Measurements from ENCODE around the gene ZFYVE28.

ZFYVE28 gene

DNA sequence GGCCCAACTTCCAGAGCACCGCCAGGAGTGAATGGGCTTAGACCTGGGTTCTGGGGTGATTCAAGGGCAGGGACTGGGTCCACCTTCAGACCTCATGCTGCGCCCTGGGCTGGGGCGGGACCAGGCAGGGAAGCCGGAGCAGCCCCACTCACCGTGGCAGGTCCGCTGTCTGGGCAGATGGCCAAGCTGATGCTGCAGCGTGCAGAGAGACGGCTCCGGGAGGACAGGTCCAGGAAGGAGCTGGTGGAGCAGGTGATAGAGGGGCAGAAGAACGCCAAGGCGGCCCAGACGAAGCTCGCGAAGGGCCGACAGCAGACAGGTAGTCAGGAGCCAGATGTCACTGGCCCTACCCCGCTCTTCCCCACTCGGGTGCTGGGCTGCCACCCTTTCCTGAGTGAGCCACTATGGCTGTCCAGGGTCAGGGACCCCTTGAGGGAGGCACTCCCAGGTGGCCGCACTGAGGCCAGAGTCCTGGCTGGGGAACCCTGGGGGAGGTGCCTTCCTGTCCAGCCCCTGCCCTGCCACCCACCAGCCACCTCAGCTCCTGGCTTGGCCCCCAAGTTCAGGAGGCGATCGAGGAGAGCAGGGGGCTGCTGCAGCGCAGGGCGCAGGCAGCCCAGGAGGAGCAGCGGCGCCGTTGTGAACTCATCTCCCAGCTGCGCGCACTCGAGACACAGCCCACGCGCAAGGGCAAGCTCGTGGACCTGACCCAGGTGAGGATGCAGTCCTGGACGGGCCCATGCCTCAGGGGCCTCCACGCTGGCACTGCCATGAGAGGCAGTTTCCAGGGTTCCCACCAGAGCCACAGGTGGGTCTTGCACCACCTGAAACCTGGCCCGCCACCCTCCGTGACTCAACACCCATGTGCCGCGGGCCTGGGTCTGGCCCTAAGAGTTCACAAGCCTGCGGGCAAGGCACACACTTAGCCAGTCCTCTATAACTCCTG is 40.4 kb upstream of the ZFYVE28 start:
- TF ChIP-seq, protein P1, sequence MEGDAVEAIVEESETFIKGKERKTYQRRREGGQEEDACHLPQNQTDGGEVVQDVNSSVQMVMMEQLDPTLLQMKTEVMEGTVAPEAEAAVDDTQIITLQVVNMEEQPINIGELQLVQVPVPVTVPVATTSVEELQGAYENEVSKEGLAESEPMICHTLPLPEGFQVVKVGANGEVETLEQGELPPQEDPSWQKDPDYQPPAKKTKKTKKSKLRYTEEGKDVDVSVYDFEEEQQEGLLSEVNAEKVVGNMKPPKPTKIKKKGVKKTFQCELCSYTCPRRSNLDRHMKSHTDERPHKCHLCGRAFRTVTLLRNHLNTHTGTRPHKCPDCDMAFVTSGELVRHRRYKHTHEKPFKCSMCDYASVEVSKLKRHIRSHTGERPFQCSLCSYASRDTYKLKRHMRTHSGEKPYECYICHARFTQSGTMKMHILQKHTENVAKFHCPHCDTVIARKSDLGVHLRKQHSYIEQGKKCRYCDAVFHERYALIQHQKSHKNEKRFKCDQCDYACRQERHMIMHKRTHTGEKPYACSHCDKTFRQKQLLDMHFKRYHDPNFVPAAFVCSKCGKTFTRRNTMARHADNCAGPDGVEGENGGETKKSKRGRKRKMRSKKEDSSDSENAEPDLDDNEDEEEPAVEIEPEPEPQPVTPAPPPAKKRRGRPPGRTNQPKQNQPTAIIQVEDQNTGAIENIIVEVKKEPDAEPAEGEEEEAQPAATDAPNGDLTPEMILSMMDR (IDR thresholded peaks at IDR 0.05) = no peak

DNA sequence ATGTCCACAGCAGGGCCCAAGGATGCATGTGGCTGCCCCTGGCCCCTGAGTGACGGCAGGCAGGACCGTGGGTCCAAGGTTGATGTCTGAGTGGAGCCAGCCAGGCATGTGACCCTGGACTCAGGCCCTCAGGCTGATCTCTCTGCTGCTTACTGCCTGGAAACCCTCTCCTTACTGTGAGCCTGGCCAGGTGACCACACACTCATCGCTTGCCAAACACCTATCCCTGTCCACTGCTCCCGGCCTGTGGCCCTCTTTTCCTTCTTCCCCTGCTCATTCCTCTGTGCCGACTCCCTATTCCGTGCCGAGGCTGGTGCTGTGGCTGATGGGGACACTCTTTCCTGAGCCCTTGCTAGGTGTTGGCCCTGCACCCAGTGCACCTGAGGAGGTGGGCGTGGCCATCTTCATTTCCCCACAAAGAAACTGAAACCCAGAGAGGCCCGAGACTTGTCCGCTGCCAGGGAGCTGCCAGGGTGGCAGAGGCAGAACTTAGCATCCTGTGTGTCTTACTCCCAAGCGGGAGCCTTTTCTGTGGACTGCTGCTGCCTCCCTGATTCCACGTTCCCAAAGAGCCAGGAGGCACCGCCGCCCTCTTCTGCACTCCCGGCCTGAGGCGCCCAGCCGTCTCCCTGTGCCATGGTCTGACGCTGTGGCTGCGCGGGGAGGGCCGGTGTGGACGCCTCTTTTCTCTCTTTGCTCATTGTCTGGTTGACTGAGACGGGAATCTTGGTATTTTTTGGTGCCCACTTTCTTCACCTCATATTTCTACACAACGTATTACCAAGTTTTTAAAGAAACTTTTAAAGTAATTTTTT is 39.2 kb upstream of the ZFYVE28 start:
- TF ChIP-seq, protein P1 (IDR thresholded peaks at IDR 0.05) = no peak

DNA sequence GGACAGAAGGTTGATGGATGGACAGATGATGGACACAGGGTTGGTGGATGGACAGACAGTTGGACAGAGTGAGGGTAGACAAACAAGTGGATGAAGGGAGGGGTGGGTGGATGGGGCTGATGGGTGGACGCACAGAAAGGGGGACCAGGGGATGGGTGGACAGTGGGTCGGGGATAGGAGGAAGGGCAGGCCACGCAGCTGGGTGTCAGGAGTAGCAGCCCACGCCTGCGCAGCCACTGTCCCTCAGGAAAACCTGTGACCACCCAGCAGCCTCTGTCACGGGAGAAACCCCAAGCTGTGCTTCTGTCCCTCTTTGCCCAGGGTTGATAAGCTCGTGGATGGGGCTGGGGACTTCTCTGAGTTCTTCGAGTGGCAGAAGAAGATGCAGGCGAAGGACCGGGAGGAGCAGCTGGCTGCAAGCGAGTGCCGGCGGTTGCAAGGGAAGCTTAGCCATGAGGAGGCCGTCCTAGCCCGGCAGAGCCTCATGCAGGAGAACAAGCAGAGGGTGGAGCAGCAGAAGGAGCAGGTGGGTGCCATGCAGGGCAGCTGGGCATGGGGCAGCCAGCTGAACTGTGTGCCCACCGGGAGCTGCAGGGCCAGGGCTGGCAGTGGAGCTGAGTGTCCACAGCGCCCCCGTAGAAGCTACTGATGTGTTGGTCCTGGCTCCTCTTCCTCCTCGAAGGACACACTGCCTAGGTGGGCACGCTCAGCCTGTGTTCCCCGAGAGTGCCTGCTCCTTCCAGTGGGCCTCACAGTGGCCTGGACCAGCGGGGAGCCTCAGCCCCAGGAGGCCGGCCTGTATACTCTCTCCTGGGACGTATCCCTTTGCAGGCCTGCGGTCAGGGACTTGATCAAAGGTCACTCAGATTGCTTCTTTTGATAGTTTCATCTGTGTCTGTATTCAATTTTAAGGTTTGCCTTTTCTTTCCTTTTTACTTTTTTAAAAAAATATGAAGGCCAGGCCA is 33.7 kb upstream of the ZFYVE28 start:
- TF ChIP-seq, protein P1 (IDR thresholded peaks at IDR 0.05) = no peak

DNA sequence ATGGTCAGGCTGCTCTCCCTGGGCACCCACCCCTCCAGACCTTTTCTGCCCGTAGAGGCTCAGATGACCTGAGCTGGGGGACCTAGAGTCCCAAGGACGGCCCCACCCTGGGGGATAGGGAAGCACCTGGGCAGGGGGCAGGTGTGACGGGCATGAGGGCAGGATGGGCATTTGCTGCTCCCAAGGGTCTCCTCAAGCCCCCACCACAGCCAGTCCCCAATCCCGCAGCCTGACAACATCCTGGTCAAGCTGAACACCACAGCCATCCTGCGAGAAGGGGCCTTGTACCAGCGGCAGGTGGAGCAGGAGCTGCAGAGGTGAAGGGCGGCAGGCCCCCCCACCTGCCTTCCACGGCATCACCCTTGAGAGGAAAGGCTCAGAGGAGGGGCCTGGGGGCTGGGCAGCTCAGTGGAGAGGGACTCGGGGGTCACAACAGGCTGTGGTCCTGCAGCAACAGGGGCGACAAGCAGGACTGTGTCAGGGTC is 32.6 kb upstream of the ZFYVE28 start:
- TF ChIP-seq, protein P1 (IDR thresholded peaks at IDR 0.05) = no peak

DNA sequence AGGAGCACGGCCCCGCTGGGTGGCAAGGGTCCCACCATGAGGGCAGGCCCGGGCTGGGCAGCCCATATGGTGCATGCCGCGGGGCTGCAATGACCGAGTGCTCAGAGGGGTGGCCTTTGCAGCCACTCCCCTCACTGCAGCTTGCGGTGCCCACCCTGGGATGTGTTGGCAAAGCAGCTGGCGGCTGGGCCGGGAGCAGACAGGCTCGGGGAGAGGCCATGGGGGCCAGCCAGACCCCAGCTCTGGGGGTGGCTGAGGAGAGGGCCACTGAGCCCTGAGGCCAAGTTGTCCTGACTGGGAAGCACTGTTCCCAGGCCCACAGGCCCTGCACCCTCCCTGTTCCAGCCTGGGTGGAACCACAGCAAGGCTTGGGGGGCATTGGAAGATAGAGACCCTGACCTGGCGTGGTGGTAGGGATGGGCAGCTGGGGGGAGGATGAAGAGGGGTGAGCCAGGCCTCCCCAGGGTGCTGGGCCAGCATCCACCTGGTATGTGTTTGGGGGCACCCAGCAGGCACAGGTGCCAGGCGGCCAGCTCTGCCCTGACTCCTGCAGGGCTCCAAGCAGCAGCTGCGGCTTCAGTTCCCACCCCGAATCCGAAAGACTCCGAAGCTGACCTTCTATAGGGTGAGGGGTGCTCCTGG is 32.1 kb upstream of the ZFYVE28 start:
- TF ChIP-seq, protein P1 (IDR thresholded peaks at IDR 0.05) = no peak

DNA sequence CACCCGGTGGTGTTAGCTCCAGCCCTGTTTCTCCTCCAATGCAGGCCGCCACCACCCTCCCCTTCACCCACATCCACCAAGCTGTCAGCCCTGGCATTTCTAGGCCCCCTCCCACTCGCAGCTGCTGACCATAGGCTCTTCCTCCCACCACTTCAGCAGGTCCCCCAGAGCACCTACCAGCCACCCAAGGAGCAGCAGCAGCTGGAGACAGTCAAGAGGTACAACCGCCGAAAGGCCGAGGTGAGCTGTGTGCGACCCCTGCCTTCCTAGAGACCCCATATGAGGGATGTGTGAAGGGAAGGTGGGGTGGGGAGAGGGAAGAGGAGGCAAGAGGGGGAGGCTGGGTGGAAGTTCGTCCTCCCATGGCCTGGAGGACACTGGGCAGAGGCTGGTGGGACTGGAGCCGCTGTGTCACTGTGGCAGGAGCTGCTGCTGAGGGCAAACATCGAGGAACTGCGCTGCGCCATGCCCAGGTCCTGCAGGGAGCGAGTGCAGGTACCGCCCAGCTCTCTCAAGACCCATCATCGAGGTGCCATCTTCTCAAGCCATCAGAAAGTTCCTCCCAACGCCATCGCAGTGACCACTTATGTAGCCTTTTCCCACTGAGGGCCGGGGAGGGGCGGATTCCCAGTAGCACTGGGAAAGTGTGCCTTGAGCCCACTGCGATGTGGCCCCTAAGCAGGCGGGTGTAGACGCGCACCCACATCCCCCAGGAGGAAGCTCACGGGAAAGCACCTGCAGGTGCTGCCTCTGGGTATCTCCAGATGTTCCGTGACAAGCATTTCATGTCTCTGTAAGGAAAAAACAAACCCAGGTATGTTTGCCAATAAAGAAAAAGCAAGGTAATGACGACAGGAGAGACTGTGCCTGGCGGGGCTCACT is 31.3 kb upstream of the ZFYVE28 start:
- TF ChIP-seq, protein P1 (IDR thresholded peaks at IDR 0.05) = no peak

Data from LNCAP (cell line).